GM19467 (cell line): ENCODE results near the gene FGFBP3.

Experiments used
- ATAC-seq: cut with Tn5 transposase; IDR thresholded peaks from one replicate; pipeline ENCODE4 v1.9.1; 2021; ENCODE audit warnings: mild to moderate bottlenecking, moderate library complexity; ENCODE audit not compliant: unreplicated experiment

Gene FGFBP3

GRCh38 chr10:91860885-91861284 is 48.4 kb downstream of the FGFBP3 start:
- ATAC-seq: no peak

DNA sequence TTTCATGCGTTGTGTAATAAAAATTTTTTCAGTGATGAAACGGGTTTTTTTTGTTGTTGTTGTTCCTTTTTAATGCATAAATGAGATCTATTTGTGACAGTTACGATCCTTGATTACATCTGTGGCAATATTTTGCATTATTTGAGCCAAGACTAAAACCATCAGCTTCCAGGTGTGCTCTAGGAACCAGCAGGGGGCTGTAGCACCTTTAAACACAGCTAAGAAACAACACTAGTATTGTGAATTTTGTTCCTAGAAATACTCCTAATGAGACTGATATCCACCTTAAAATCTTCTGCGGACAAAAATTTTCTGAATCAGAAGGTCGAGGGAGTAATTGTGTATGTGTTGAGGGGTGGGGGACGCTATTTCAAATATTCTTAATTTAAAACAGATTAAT is 52.6 kb downstream of the FGFBP3 start:
- no peak for ATAC-seq
